ENCODE results near the gene LRRC46.

The LRRC46 gene

GRCh38 chr17:47857551-47858455, 26.3 kb downstream of the LRRC46 start:
- H3K9me3 Mint-ChIP-seq = no peaks in the 10 kb centered on the region
- ATAC-seq (replicated peaks) (no peak), DNase-seq (no peak)
- no peaks in the 10 kb centered on the region for H3K36me3 Mint-ChIP-seq
- H3K4me3 Mint-ChIP-seq = no peak overlapping the region
- peaks cover 0 to 1% of the 10 kb centered on the region in 2 donors for H3K4me1 Mint-ChIP-seq
- H3K27ac Mint-ChIP-seq = no peak overlapping the region
- peaks cover 62 to 64% of the 10 kb centered on the region in 2 donors for H3K27me3 Mint-ChIP-seq

- ATAC-seq (replicated peaks) = no peak
- Mint-ChIP-seq H3K4me1 (peaks cover 0 to 1% of the 10 kb centered on the region in 2 donors), H3K27ac (no peak overlapping the region), H3K27me3 (peaks cover 40 to 45% of the 10 kb centered on the region in 2 donors), H3K36me3 (peaks cover 0 to 1% of the 10 kb centered on the region in 2 donors), H3K4me3 (no peak overlapping the region), H3K9me3 (peaks cover 0 to 2% of the 10 kb centered on the region in 2 donors)
- no peak for DNase-seq
Measured at GRCh38 chr17:47860386-47860785, 28.9 kb downstream of the LRRC46 start.

- Mint-ChIP-seq H3K27ac (no peak overlapping the region), H3K9me3 (peaks cover 0 to 2% of the 10 kb centered on the region in 2 donors), H3K36me3 (peaks cover 0 to 1% of the 10 kb centered on the region in 2 donors), H3K4me1 (peaks cover 0 to 1% of the 10 kb centered on the region in 2 donors), H3K27me3 (peaks cover 36 to 41% of the 10 kb centered on the region in 2 donors), H3K4me3 (no peak overlapping the region)
- DNase-seq = no peak
- ATAC-seq (replicated peaks) = no peak
Measured at GRCh38 chr17:47862621-47863440, 31.4 kb downstream of the LRRC46 start.

GRCh38 chr17:47864791-47865216, 33.3 kb downstream of the LRRC46 start:
- DNase-seq (no peak), ATAC-seq (replicated peaks) (no peak)
- Mint-ChIP-seq H3K27ac (no peak overlapping the region), H3K9me3 (peaks cover 0 to 2% of the 10 kb centered on the region in 2 donors), H3K4me1 (peaks cover 0 to 1% of the 10 kb centered on the region in 2 donors), H3K4me3 (no peak overlapping the region), H3K27me3 (peaks cover 33 to 35% of the 10 kb centered on the region in 2 donors), H3K36me3 (peaks cover 0 to 1% of the 10 kb centered on the region in 2 donors)

- no peak overlapping the region for H3K4me3 Mint-ChIP-seq
- no peak for ATAC-seq (replicated peaks)
- H3K4me1 Mint-ChIP-seq = peaks cover 3 to 4% of the 10 kb centered on the region in 2 donors
- DNase-seq = no peak
- no peak overlapping the region for H3K27ac Mint-ChIP-seq
- peaks cover 39 to 43% of the 10 kb centered on the region in 2 donors for H3K27me3 Mint-ChIP-seq
- H3K36me3 Mint-ChIP-seq = peaks cover 0 to 1% of the 10 kb centered on the region in 2 donors
- H3K9me3 Mint-ChIP-seq = peaks cover 0 to 2% of the 10 kb centered on the region in 2 donors
Measured at GRCh38 chr17:47866941-47867340, 35.5 kb downstream of the LRRC46 start.

GRCh38 chr17:47867813-47868533, 36.5 kb downstream of the LRRC46 start:
- Mint-ChIP-seq H3K9me3 (peaks cover 0 to 2% of the 10 kb centered on the region in 2 donors), H3K36me3 (peaks cover 0 to 1% of the 10 kb centered on the region in 2 donors), H3K27me3 (peaks cover 44 to 53% of the 10 kb centered on the region in 2 donors), H3K4me3 (no peak overlapping the region), H3K27ac (no peak overlapping the region), H3K4me1 (peaks cover 4 to 14% of the 10 kb centered on the region in 2 donors)
- ATAC-seq (replicated peaks) (no peak), DNase-seq (no peak)

- Mint-ChIP-seq H3K27me3 (peaks cover 48 to 65% of the 10 kb centered on the region in 2 donors), H3K4me1 (peaks cover 4 to 18% of the 10 kb centered on the region in 2 donors), H3K4me3 (no peak overlapping the region), H3K27ac (no peak overlapping the region), H3K36me3 (peaks cover 0 to under 1% of the 10 kb centered on the region in 2 donors), H3K9me3 (no peaks in the 10 kb centered on the region)
- ATAC-seq (replicated peaks) (no peak), DNase-seq (no peak)
Measured at GRCh38 chr17:47869114-47869513, 37.6 kb downstream of the LRRC46 start.

- no peaks in the 10 kb centered on the region for H3K9me3 Mint-ChIP-seq
- peaks cover 56 to 71% of the 10 kb centered on the region in 2 donors for H3K27me3 Mint-ChIP-seq
- H3K27ac Mint-ChIP-seq = no peak overlapping the region
Measured at GRCh38 chr17:47870056-47870455, 38.6 kb downstream of the LRRC46 start.

GRCh38 chr17:47871048-47871447, 39.6 kb downstream of the LRRC46 start:
- Mint-ChIP-seq H3K4me1 (peaks cover 3 to 20% of the 10 kb centered on the region in 2 donors), H3K36me3 (no peaks in the 10 kb centered on the region), H3K9me3 (no peaks in the 10 kb centered on the region), H3K27me3 (peaks cover 60 to 75% of the 10 kb centered on the region in 2 donors), H3K4me3 (no peak overlapping the region), H3K27ac (no peak overlapping the region)
- DNase-seq (no peak), ATAC-seq (replicated peaks) (no peak)

More at GRCh38 chr17:47870056-47870455, 38.6 kb downstream of the LRRC46 start:
- H3K4me3 Mint-ChIP-seq = no peak overlapping the region
- ATAC-seq (replicated peaks) (no peak), DNase-seq (no peak)
- peaks cover 3 to 20% of the 10 kb centered on the region in 2 donors for H3K4me1 Mint-ChIP-seq
- H3K36me3 Mint-ChIP-seq = no peaks in the 10 kb centered on the region

GRCh38 chr17:47872019-47872650, 40.7 kb downstream of the LRRC46 start:
- H3K4me1 Mint-ChIP-seq = peaks cover 3 to 20% of the 10 kb centered on the region in 2 donors
- no peak overlapping the region for H3K4me3 Mint-ChIP-seq
- no peaks in the 10 kb centered on the region for H3K9me3 Mint-ChIP-seq
- peaks cover 52 to 68% of the 10 kb centered on the region in 2 donors for H3K27me3 Mint-ChIP-seq
- no peak for DNase-seq
- H3K27ac Mint-ChIP-seq = no peak overlapping the region
- no peaks in the 10 kb centered on the region for H3K36me3 Mint-ChIP-seq
- ATAC-seq (replicated peaks) = peak; percentile 23 to 29

GRCh38 chr17:47872651-47873161, 41.2 kb downstream of the LRRC46 start:
- Mint-ChIP-seq H3K27ac (no peak overlapping the region), H3K27me3 (peaks cover 55 to 72% of the 10 kb centered on the region in 2 donors), H3K36me3 (no peaks in the 10 kb centered on the region), H3K4me1 (peaks cover 3 to 20% of the 10 kb centered on the region in 2 donors), H3K4me3 (no peak overlapping the region), H3K9me3 (no peaks in the 10 kb centered on the region)
- DNase-seq (no peak), ATAC-seq (replicated peaks) (no peak)

- DNase-seq = no peak
- Mint-ChIP-seq H3K4me1 (peaks cover 3 to 20% of the 10 kb centered on the region in 2 donors), H3K27me3 (peaks cover 53 to 72% of the 10 kb centered on the region in 2 donors), H3K9me3 (no peaks in the 10 kb centered on the region), H3K4me3 (no peak overlapping the region), H3K27ac (no peak overlapping the region), H3K36me3 (peaks cover 0 to 2% of the 10 kb centered on the region in 2 donors)
- no peak for ATAC-seq (replicated peaks)
Measured at GRCh38 chr17:47873200-47874090, 42.0 kb downstream of the LRRC46 start.
